Brain pericyte (primary cell): ENCODE measurements around the gene FRMPD2.
A peak's percentile ranks its signal among the peaks of the same experiment; 100 is the strongest.
"Not testable (repeated sequence)": the region's sequence is repeated elsewhere in the genome, so short reads cannot be mapped to it uniquely, and the experiment has no call there.

Experiments used
- DNase-seq: peaks from one replicate; pipeline ENCODE4 v3.0.0-alpha.2; 2012; ENCODE audit warnings: low read depth, low spot score

The FRMPD2 gene

DNA sequence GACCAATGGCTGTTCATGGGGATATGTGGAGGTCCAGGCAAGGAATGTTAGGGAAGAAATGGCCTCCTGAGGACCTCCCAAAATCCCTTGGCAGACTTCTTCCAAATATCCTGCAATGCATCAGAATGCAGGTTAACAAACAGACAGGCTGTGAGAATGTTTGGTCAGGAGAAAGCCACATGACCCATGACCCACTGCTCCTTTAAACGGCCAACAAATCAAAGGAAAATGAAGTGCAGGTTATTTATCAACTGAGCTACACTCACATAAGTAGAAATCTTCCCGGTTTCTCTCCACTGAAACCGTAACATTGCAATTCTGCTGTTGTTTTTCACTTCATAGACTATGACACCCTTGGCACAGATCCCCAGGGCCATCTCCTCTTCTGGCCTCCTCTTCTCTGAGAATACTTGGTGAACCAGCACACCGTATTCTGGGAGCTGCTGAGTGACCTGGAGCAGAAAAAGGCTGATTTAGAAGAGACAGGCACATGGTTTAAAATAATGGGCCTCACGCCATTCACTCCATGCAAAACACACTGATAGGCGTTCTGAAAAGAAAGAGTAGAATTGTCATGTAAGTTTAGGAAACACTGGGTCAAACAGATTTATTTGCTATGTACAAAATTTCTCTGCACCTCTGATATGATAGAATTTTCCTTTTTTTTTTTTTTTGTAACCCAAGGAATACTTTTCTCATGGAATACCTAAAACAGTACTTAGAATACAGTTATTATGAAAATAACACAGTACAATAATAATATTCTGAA is 67.8 kb downstream of the FRMPD2 start:
- DNase-seq = no peak

- DNase-seq = no peak
Measured at GRCh38 chr10:48205918-48206317, 68.6 kb downstream of the FRMPD2 start.

DNA sequence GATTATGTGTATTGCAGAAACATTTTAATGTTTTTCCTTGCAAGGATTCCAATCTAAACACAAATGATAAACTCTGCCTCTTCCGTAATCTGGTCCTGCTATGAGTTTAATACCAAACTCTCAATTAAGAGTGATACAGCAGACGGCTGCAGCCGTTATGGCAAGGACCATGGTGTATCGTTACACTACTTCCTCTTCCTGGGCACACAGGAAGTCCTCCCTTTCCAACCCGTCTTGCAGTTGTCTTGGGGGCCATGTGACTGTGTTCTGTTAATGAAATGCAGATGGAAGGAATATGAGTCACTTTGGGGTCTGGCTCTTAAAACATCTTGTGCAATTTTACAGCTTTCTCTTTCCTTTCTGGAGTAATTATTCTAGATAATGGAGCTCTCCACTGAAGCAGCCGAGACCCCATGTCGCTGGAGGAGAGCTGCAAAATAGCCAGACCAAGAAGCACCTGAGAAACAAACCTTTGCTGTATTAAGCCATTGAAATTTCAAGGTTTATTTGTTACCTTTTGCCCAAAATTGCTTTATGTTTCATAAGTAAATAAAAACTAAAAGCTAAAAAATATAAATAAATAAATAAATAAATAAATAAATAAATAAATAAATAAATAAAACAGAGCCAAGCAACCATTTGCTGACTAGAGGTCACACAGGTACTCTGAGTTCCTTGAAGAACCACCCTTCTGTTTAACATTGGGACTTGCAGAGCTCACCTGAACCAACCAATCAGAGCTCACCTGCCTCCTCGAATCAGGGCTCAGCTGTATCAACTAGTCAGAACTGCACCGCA is 74.7 kb downstream of the FRMPD2 start:
- peak; percentile 8 for DNase-seq

DNA sequence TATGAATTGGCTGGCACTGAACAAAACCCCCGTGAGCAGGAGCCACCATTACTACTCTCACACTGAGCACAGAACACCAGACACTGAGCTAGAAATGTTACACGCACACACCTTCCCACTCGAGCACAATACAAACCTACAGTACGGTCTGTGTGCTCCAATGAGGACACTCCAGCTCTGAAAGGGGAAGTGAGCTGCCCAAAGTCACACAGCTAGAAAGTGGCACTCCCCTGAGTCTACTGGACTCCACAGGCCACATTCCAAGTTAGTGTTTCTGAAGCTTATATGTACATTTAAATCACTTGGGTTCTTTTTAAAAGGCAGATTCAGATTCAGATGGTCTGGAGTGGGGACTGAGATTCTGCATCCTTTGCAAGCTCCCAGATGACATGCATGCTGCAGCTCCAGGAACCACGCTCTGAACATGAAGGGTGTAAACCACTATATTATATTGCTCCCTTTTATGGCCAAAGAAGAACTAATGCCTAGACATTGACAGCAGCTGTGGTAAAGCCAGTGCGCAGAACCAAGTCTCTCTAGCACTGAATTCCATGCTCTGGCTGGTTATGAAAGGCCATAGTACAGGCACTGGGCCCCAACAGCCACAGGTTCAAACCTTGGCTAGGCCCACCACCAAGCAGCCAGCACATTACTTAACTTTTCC is 77.1 kb downstream of the FRMPD2 start:
- no peak for DNase-seq

GRCh38 chr10:48195803-48196202 is 78.7 kb downstream of the FRMPD2 start:
- no peak for DNase-seq

GRCh38 chr10:48194830-48195229 is 79.7 kb downstream of the FRMPD2 start:
- DNase-seq = no peak

- DNase-seq = no peak
Measured at GRCh38 chr10:48193556-48193955, 80.9 kb downstream of the FRMPD2 start.

GRCh38 chr10:48192881-48193450 is 81.5 kb downstream of the FRMPD2 start:
- DNase-seq = no peak

GRCh38 chr10:48187713-48188485 is 86.6 kb downstream of the FRMPD2 start:
- no peak for DNase-seq

DNA sequence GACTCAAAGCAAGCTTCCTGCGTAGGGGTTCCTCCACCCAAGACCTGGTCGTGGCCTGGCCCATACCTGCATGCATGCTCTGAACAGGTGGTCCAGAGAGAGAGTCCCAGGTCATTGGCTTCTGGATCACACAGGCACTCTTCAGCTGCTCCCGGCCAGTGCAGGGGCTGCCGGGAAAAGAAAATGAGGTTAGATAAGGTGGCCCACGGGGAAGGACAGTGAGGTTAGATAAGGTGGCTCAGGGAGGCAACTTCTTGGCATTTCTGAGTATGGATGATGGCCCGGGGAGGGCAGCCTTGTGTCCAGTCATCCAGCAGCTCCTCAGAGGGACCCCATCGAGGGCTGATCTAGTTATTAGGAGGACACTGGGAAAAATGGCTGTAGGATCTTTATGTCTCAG is 87.4 kb downstream of the FRMPD2 start:
- no peak for DNase-seq

GRCh38 chr10:48186264-48186804 is 88.2 kb downstream of the FRMPD2 start:
- not testable (repeated sequence) for DNase-seq

GRCh38 chr10:48184224-48184623 is 90.3 kb downstream of the FRMPD2 start:
- no peak for DNase-seq

GRCh38 chr10:48172715-48173114 is 101.8 kb downstream of the FRMPD2 start:
- not testable (repeated sequence) for DNase-seq

- DNase-seq = not testable (repeated sequence)
Measured at GRCh38 chr10:48160670-48161069, 113.8 kb downstream of the FRMPD2 start.

GRCh38 chr10:48160163-48160562 is 114.3 kb downstream of the FRMPD2 start:
- DNase-seq = not testable (repeated sequence)

DNA sequence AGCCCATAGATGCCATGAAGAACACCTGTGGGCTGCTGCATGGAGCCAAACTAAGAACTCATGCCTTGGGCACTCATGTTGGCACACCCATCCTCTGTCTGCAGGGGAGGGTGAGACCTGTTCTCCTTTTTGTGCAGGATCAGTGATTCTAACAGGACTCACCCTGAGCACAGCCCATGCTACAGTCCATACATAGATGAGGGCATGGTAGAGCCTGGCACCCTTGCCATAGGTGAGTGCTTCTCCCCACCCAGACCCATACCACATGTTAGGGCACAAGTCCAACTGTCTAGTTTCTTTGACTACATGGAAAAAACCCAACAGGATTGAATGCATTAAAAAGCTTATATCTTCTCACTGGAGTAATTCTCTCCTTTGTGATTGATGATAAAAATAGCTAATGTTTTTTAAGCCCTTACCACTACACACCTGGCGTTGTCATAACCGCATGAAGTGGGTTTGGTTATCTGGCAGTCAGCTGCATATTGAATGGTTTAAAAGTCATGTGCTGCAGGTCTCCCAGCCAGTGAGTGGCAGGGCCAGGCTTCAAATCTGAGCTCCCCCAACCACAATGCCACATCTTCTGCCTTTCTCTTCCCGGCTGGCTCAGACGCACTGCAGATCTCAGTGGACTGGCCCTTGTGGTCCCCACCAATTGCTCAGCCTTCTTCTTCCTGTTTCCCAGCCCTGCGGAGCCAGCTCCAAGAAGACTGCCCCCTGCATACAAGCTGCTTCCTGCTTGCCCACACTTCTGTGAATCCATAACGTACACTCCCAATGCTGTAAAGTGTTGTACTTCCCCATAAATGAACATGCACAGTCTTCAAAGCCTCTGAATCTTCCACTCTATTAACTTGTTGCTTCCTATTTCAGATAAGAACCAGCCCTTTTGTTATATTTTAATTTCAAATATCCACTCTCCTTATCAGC is 120.0 kb downstream of the FRMPD2 start:
- DNase-seq = not testable (repeated sequence)

DNA sequence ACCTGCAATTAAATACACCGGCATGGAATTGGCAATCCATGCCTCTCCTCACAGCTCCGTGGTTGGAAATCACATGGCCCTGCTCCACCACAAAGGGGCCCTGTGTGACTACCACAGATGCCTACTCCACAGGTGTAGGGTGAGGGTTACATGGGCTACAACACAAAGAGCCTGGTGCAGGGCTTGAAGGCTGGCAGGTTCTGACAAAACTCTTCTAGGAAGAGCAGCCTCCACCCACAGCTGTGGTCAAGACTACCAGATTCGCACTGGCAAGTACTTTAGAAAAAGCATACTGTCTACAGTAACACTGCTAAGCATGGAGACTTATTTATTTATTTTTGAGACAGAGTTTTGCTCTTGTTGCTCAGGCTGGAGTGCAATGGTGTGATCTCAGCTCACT is 126.9 kb downstream of the FRMPD2 start:
- not testable (repeated sequence) for DNase-seq

- not testable (repeated sequence) for DNase-seq
Measured at GRCh38 chr10:48143721-48144642, 130.5 kb downstream of the FRMPD2 start.

- not testable (repeated sequence) for DNase-seq
Measured at GRCh38 chr10:48140949-48141348, 133.5 kb downstream of the FRMPD2 start.
